SK-N-MC (cell line): Measurements from ENCODE around the gene CEBPZ.

Experiments
- DNase-seq: peaks from one replicate; pipeline ENCODE4 v3.0.0-alpha.2; 2011; ENCODE audit warnings: low read depth, low spot score
- H3K27ac ChIP-seq: fragments of 200-600 bp; sonication (generic); 2 replicates; pipeline ENCODE4 v1.5.1; 2016; ENCODE audit warnings: mixed run types
- H3K36me3 ChIP-seq: fragments of 200-600 bp; sonication (generic); 2 replicates; pipeline ENCODE4 v1.6.1; 2017; ENCODE audit warnings: antibody characterized with exemption, low read length, mixed read lengths; ENCODE audit not compliant: insufficient read depth
- H3K4me3 ChIP-seq: fragments of 200-600 bp; sonication (generic); 2 replicates; pipeline ENCODE4 v1.5.1; 2016
- H3K9ac ChIP-seq: fragments of 200-600 bp; sonication (generic); 2 replicates; pipeline ENCODE4 v1.8.0; 2017; ENCODE audit warnings: mixed run types, mixed read lengths; ENCODE audit not compliant: insufficient read length
- H3K9me3 ChIP-seq: fragments of 200-600 bp; sonication (generic); 2 replicates; pipeline ENCODE4 v1.6.1; 2017; ENCODE audit warnings: low read depth, mild to moderate bottlenecking, antibody characterized with exemption, low read length, moderate library complexity, mixed read lengths
- EZH2 ChIP-seq: fragments of 200-600 bp; sonication (generic); IDR thresholded peaks from one replicate; pipeline ENCODE4 v1.6.1; 2017; ENCODE audit warnings: antibody characterized with exemption
- FOXP2 ChIP-seq: optimal IDR thresholded peaks from 2 replicates; pipeline ENCODE3; 2011; ENCODE audit warnings: mild to moderate bottlenecking, moderate library complexity; ENCODE audit not compliant: insufficient read depth; ENCODE audit errors: extremely low read length, control extremely low read depth
- POLR2AphosphoS5 ChIP-seq: IDR thresholded peaks from 2 replicates; pipeline ENCODE4 v1.6.1; 2012; ENCODE audit warnings: mild to moderate bottlenecking, low read depth, low read length, borderline replicate concordance

CEBPZ gene

GRCh38 chr2:37180006-37180639 lies 51.3 kb downstream of the CEBPZ start:
- Histone ChIP-seq H3K36me3 (no peaks in the 10 kb centered on the region), H3K9me3 (no peaks in the 10 kb centered on the region), H3K9ac (no peak overlapping the region), H3K4me3 (no peak overlapping the region), H3K27ac (no peak overlapping the region)
- no peak for TF ChIP-seq EZH2
- no peak for TF ChIP-seq FOXP2
- TF ChIP-seq POLR2AphosphoS5: no peak
- DNase-seq: no peak

- Histone ChIP-seq H3K36me3 (no peaks in the 10 kb centered on the region), H3K9me3 (no peaks in the 10 kb centered on the region), H3K9ac (no peak overlapping the region), H3K4me3 (no peak overlapping the region), H3K27ac (no peak overlapping the region)
- TF ChIP-seq FOXP2 (no peak), POLR2AphosphoS5 (no peak), EZH2 (no peak)
- DNase-seq: no peak
Observed at GRCh38 chr2:37173741-37174140, 57.7 kb downstream of the CEBPZ start.

- H3K4me3 ChIP-seq: no peak overlapping the region
- DNase-seq: no peak
- TF ChIP-seq POLR2AphosphoS5: no peak
- no peak for TF ChIP-seq EZH2
- TF ChIP-seq FOXP2: no peak
- H3K36me3 ChIP-seq: no peaks in the 10 kb centered on the region
- no peak overlapping the region for H3K27ac ChIP-seq
- H3K9me3 ChIP-seq: no peaks in the 10 kb centered on the region
- H3K9ac ChIP-seq: no peak overlapping the region
Observed at GRCh38 chr2:37171624-37171950, 59.8 kb downstream of the CEBPZ start.

GRCh38 chr2:37168217-37168981 lies 63.0 kb downstream of the CEBPZ start:
- H3K4me3 ChIP-seq: no peak overlapping the region
- H3K9me3 ChIP-seq: peaks cover 6% of the 10 kb centered on the region
- no peaks in the 10 kb centered on the region for H3K36me3 ChIP-seq
- DNase-seq: no peak
- TF ChIP-seq EZH2 (no peak), POLR2AphosphoS5 (no peak), FOXP2 (no peak)
- H3K9ac ChIP-seq: no peak overlapping the region
- no peak overlapping the region for H3K27ac ChIP-seq

- no peak for DNase-seq
- no peak overlapping the region for H3K4me3 ChIP-seq
- no peak overlapping the region for H3K27ac ChIP-seq
- TF ChIP-seq FOXP2 (no peak), EZH2 (no peak), POLR2AphosphoS5 (no peak)
- no peaks in the 10 kb centered on the region for H3K36me3 ChIP-seq
- no peak overlapping the region for H3K9ac ChIP-seq
- peaks cover 6% of the 10 kb centered on the region for H3K9me3 ChIP-seq
Observed at GRCh38 chr2:37167636-37168180, 63.7 kb downstream of the CEBPZ start.

- no peak overlapping the region for H3K27ac ChIP-seq
- no peak for DNase-seq
- TF ChIP-seq FOXP2 (no peak), EZH2 (no peak), POLR2AphosphoS5 (no peak)
- H3K36me3 ChIP-seq: no peaks in the 10 kb centered on the region
- H3K9ac ChIP-seq: no peak overlapping the region
- peaks cover 6% of the 10 kb centered on the region for H3K9me3 ChIP-seq
- no peak overlapping the region for H3K4me3 ChIP-seq
Observed at GRCh38 chr2:37164757-37165156, 66.6 kb downstream of the CEBPZ start.

GRCh38 chr2:37156857-37157714 lies 74.3 kb downstream of the CEBPZ start, which contains the start of gene EIF2AK2:
Gene EIF2AK2, minus strand, starts transcription at chr2:37156980. Its CDS starts 9,174 bp downstream, at chr2:37147806.
- no peaks in the 10 kb centered on the region for H3K9me3 ChIP-seq

GRCh38 chr2:37156071-37156856 lies 75.1 kb downstream of the CEBPZ start:
- Histone ChIP-seq H3K27ac (peak overlapping the region; percentile 80), H3K9ac (peak overlapping the region; percentile 95), H3K9me3 (no peaks in the 10 kb centered on the region), H3K36me3 (peaks cover 5% of the 10 kb centered on the region), H3K4me3 (peak overlapping the region; percentile 77)
- no peak for DNase-seq
- TF ChIP-seq POLR2AphosphoS5 (no peak), EZH2 (no peak), FOXP2 (no peak)

More at GRCh38 chr2:37156857-37157714, 74.3 kb downstream of the CEBPZ start, which contains the start of gene EIF2AK2:
- H3K36me3 ChIP-seq: peaks cover 5% of the 10 kb centered on the region
- H3K27ac ChIP-seq: peak within 1 kb of the TSS; percentile 80
- peak within 1 kb of the TSS; percentile 77 for H3K4me3 ChIP-seq
- peak within 1 kb of the TSS; percentile 95 for H3K9ac ChIP-seq
- TF ChIP-seq POLR2AphosphoS5 (peak; percentile 55; the same call in 1 of the 2 replicates), FOXP2 (no peak), EZH2 (no peak)
- no peak for DNase-seq
